ENCODE measurements around the gene ANKRD13B.

The ANKRD13B gene

DNA sequence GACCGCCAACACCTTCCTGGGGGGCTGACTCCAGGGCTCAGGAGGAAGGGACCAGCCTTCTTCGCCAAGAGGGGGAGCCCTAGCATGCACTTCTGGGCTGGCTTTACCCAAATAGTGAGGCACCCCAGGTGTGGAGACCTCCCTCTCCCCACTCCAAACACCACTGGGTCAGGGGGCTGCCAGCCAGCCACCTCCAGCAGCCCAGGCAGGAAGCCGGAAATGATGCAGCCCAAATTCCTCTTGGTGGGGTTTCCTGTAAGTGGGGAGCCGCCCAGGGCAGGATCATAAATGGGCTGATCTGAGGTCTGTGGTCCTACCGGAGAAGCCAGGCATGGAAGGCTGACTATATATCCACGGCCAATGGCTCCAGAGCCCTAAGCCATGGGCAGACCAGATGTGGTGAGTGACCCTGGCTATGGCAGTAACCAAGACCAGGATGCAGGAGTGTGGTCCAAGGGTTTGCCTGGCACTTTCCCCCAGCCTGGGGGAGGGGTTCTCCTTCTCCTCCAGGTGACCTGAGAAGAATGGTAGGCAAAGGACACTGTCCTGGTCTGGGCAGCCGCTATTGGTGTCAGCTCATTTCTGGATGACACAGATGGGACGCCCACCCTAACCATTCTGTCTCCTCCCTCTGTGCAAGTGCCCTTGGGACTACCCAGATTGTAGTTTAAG, 7.7 kb upstream of the ANKRD13B start:
- ChIA-PET POLR2A (interaction anchor here (0.6 to 1.2 kb wide), 3 partner anchors 11 to 28 kb away, joined by 3 to 4 read pairs (median 3); no protein-coding TSS in a partner anchor), CTCF (interaction anchor here (0.6 to 1.4 kb wide), 3 partner anchors 13 to 508 kb away, joined by 3 to 5 read pairs (median 3); no protein-coding TSS in a partner anchor)
- H3K9me3 ChIP-seq (ENCODE audit: control insufficient read depth, insufficient read depth, low read depth, low read length), result no peaks in the 10 kb centered on the region
- H3K4me1 ChIP-seq (ENCODE audit: control insufficient read depth, insufficient read depth, low read length), result peaks cover 13% of the 10 kb centered on the region
- no peak for TF ChIP-seq ZNF169 (tag by site-specific recombination; IDR thresholded peaks at IDR 0.05)
- 0 out of 2 replicates have a peak, but pooled peaks have one; percentile 16 for TF ChIP-seq GLIS1 (tag by site-specific recombination; IDR thresholded peaks at IDR 0.05)
- 0 out of 2 replicates have a peak, but pooled peaks have one; percentile 12 for TF ChIP-seq ZBTB8A (tag by site-specific recombination; IDR thresholded peaks at IDR 0.05)
- TF ChIP-seq, protein P1, sequence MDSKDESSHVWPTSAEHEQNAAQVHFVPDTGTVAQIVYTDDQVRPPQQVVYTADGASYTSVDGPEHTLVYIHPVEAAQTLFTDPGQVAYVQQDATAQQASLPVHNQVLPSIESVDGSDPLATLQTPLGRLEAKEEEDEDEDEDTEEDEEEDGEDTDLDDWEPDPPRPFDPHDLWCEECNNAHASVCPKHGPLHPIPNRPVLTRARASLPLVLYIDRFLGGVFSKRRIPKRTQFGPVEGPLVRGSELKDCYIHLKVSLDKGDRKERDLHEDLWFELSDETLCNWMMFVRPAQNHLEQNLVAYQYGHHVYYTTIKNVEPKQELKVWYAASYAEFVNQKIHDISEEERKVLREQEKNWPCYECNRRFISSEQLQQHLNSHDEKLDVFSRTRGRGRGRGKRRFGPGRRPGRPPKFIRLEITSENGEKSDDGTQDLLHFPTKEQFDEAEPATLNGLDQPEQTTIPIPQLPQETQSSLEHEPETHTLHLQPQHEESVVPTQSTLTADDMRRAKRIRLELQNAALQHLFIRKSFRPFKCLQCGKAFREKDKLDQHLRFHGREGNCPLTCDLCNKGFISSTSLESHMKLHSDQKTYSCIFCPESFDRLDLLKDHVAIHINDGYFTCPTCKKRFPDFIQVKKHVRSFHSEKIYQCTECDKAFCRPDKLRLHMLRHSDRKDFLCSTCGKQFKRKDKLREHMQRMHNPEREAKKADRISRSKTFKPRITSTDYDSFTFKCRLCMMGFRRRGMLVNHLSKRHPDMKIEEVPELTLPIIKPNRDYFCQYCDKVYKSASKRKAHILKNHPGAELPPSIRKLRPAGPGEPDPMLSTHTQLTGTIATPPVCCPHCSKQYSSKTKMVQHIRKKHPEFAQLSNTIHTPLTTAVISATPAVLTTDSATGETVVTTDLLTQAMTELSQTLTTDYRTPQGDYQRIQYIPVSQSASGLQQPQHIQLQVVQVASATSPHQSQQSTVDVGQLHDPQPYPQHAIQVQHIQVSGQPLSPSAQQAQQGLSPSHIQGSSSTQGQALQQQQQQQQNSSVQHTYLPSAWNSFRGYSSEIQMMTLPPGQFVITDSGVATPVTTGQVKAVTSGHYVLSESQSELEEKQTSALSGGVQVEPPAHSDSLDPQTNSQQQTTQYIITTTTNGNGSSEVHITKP (tag by site-specific recombination; IDR thresholded peaks at IDR 0.05), result peak; percentile 49; the same call in 1 of the 2 replicates
- TF ChIP-seq GLIS2 (tag by site-specific recombination; IDR thresholded peaks at IDR 0.05), result peak; percentile 11; the same call in 1 of the 2 replicates
- H3K4me3 ChIP-seq (ENCODE audit: low read depth, low read length), result no peak overlapping the region
- no peak overlapping the region for H3K27ac ChIP-seq (ENCODE audit: extremely low read depth, low read depth, low read length)
- H3K36me3 ChIP-seq (ENCODE audit: control insufficient read depth in 2 of 2, insufficient read depth in 1 of 2, low read length in 2 of 2), result peaks cover 6 to 51% of the 10 kb centered on the region in 2 experiments; a peak in 2 of 3 replicates

DNA sequence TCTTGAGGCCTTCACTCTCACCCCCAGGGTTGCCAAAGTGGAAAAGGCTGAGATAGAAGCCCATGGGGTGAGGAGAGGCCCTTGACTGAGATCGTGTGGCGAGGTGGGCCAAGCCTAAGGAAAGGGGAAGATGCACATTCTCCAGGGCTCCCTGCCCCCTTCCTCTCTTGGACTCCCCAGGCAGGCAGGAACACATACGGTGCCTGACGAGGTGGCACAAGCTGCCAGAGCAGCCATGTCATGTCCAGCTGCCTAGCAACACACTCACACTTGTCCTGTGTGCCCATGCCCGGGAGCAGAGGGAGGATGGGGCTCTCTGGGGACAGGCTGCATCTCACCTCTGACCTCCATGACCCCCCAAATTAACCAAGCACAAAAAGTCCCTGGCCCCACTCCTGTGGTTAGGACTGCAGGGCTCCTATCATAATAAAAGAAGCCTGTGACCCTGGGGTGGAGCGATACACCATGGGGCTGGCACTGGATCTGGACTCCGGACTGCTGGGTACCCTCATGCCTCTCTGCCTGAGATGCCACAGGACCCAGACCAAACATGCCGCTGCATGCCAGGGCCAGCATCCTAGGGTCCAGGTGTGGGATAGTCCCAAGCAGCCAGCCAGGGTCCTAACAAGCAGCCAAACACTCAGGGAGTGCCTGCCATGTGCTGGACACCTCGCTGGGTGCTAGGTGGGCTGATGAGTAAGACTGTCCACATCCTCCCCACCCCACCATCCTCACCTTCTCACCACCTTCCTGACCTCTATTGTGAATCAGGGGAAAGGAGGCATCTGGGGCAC, 6.1 kb upstream of the ANKRD13B start:
- H3K4me1 ChIP-seq (ENCODE audit: control insufficient read depth, insufficient read depth, low read length), result peaks cover 14% of the 10 kb centered on the region
- H3K36me3 ChIP-seq (ENCODE audit: control insufficient read depth in 2 of 2, insufficient read depth in 1 of 2, low read length in 2 of 2), result peaks cover 0 to 35% of the 10 kb centered on the region in 2 experiments; a peak in 1 of 3 replicates
- CTCF ChIA-PET, result interaction anchor here (0.6 to 1.8 kb wide), 10 partner anchors 11 to 1412 kb away, joined by 3 to 6 read pairs (median 4); partner anchors contain the start of gene CORO6
- no peak overlapping the region for H3K27ac ChIP-seq (ENCODE audit: extremely low read depth, low read depth, low read length)
- no peak overlapping the region for H3K4me3 ChIP-seq (ENCODE audit: low read depth, low read length)
- no peaks in the 10 kb centered on the region for H3K9me3 ChIP-seq (ENCODE audit: control insufficient read depth, insufficient read depth, low read depth, low read length)
- TF ChIP-seq ZNF654 (tag by site-specific recombination; IDR thresholded peaks at IDR 0.05; ENCODE audit: low read depth) (no peak), BCL11B (tag by site-specific recombination; IDR thresholded peaks at IDR 0.05; ENCODE audit: low read depth) (peak; percentile 42; the same call in 1 of the 2 replicates)
- POLR2A ChIA-PET, result interaction anchor here (0.6 to 0.7 kb wide), 2 partner anchors 36 to 456 kb away, joined by 3 to 4 read pairs; no protein-coding TSS in a partner anchor

DNA sequence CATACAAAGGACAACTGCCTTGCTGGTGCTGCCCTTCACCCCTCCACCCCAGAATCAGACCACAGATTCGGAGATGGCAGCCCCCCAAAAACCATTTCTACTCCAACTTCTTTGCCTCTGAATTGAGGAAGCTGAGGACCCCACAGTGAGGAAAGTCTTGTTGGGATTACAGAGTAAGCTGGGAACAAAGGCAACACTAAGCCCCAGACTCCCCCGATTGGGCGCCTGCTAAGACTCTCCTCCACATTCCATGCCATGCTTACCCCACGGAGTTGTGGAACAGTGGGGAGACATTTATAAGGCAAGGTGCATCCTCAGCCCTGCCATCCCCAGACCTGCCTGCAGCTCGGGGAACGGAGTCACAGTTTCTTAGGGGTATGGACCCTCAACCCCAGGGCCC, 5.3 kb upstream of the ANKRD13B start:
- H3K27ac ChIP-seq (ENCODE audit: extremely low read depth, low read depth, low read length), result no peak overlapping the region

DNA sequence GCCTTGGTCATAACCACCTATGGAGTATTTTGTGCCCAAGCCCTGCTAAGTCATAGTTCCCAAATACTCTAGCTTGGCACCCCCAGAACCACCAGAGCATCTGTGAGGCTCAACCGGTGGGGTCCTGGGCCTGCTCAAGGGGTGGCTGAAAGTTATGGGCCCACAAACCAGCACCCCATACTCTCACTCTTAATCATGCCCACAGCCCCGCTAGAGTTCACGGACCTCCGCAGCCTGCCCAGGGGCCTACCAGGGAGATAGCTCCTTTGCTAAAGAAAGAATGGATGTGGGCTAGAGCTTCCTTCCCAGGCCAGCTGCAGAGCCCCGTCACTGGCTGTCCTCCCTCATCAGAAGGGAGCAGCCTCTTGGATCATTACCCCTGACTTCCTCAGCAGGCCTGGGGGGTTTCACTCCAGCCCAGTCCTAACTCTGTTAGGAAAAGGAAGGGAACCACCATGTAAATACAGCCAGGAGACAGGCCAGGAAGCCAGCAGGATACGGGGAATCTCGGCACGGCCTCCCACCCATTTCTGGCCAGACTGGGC, 4.8 kb upstream of the ANKRD13B start:
- H3K36me3 ChIP-seq (ENCODE audit: control insufficient read depth in 2 of 2, insufficient read depth in 1 of 2, low read length in 2 of 2), result peaks cover 0 to 23% of the 10 kb centered on the region in 2 experiments; a peak in 1 of 3 replicates
- ChIA-PET CTCF (interaction anchor here (0.6 to 1.8 kb wide), 7 partner anchors 8 to 439 kb away, joined by 3 to 7 read pairs (median 4); partner anchors contain the start of gene CORO6), POLR2A (interaction anchor here (0.7 to 1.8 kb wide), 6 partner anchors 12 to 294 kb away, joined by 3 to 8 read pairs (median 4); partner anchors contain the start of genes NUFIP2 and TP53I13)
- no peaks in the 10 kb centered on the region for H3K9me3 ChIP-seq (ENCODE audit: control insufficient read depth, insufficient read depth, low read depth, low read length)
- peaks cover 23% of the 10 kb centered on the region for H3K4me1 ChIP-seq (ENCODE audit: control insufficient read depth, insufficient read depth, low read length)
- TF ChIP-seq ZNF843 (tag by site-specific recombination; IDR thresholded peaks at IDR 0.05) (no peak), ZNF10 (tag by site-specific recombination; IDR thresholded peaks at IDR 0.05) (peak; percentile 36; the same call in 1 of the 2 replicates)
- TF ChIP-seq, protein P2, sequence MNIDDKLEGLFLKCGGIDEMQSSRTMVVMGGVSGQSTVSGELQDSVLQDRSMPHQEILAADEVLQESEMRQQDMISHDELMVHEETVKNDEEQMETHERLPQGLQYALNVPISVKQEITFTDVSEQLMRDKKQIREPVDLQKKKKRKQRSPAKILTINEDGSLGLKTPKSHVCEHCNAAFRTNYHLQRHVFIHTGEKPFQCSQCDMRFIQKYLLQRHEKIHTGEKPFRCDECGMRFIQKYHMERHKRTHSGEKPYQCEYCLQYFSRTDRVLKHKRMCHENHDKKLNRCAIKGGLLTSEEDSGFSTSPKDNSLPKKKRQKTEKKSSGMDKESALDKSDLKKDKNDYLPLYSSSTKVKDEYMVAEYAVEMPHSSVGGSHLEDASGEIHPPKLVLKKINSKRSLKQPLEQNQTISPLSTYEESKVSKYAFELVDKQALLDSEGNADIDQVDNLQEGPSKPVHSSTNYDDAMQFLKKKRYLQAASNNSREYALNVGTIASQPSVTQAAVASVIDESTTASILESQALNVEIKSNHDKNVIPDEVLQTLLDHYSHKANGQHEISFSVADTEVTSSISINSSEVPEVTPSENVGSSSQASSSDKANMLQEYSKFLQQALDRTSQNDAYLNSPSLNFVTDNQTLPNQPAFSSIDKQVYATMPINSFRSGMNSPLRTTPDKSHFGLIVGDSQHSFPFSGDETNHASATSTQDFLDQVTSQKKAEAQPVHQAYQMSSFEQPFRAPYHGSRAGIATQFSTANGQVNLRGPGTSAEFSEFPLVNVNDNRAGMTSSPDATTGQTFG (tag by site-specific recombination; IDR thresholded peaks at IDR 0.05; ENCODE audit: borderline replicate concordance), result no peak
- peak overlapping the region; percentile 55 for H3K27ac ChIP-seq (ENCODE audit: extremely low read depth, low read depth, low read length)
- peak overlapping the region; percentile 86 for H3K4me3 ChIP-seq (ENCODE audit: low read depth, low read length)

More for the DNA sequence above, 5.3 kb upstream of the ANKRD13B start:
- Histone ChIP-seq H3K9me3 (ENCODE audit: control insufficient read depth, insufficient read depth, low read depth, low read length) (no peaks in the 10 kb centered on the region), H3K4me3 (ENCODE audit: low read depth, low read length) (peak overlapping the region; percentile 86), H3K36me3 (ENCODE audit: control insufficient read depth in 2 of 2, insufficient read depth in 1 of 2, low read length in 2 of 2) (peaks cover 0 to 28% of the 10 kb centered on the region in 2 experiments; a peak in 1 of 3 replicates), H3K4me1 (ENCODE audit: control insufficient read depth, insufficient read depth, low read length) (peaks cover 21% of the 10 kb centered on the region)
- POLR2A ChIA-PET, result interaction anchor here (0.6 to 1.8 kb wide), 6 partner anchors 19 to 457 kb away, joined by 3 to 8 read pairs (median 4); partner anchors contain the start of genes NUFIP2 and TP53I13
- CTCF ChIA-PET, result interaction anchor here (0.6 to 1.8 kb wide), 5 partner anchors 16 to 440 kb away, joined by 4 to 7 read pairs (median 5); partner anchors contain the start of gene CORO6
- no peak for TF ChIP-seq ZNF132 (tag by site-specific recombination; IDR thresholded peaks at IDR 0.05; ENCODE audit: borderline replicate concordance)
- no peak for TF ChIP-seq ZNF76 (tag by site-specific recombination; IDR thresholded peaks at IDR 0.05; ENCODE audit: borderline replicate concordance, low read depth)
- no peak for TF ChIP-seq ZNF341 (tag by site-specific recombination; IDR thresholded peaks at IDR 0.05; ENCODE audit: low read depth)
- no peak for TF ChIP-seq ZNF677 (tag by site-specific recombination; IDR thresholded peaks at IDR 0.05)
- no peak for TF ChIP-seq ZNF2 (tag by site-specific recombination; IDR thresholded peaks at IDR 0.05)
